Urinary bladder (tissue), 4 donors: Measurements from ENCODE around the gene PPP1R12C. TPM values are rescaled to one million over a fixed set of nuclear protein-coding genes. Genes with fewer than 3 reads are reported as not detected.
"Not testable (repeated sequence)": the region's sequence is repeated elsewhere in the genome, so short reads cannot be mapped to it uniquely, and the experiment has no call there.

Source experiments
- DNase-seq: peaks from one replicate; pipeline ENCODE4 v3.0.0-alpha.2; 2015; ENCODE audit errors: extremely low spot score
- H3K27ac ChIP-seq: one replicate; pipeline ENCODE4 v1.5.1; 2013; ENCODE audit warnings: low read depth, mild to moderate bottlenecking, moderate library complexity
- H3K36me3 ChIP-seq: one replicate; pipeline ENCODE4 v1.6.1; 2013; ENCODE audit warnings: mild to moderate bottlenecking, moderate library complexity; ENCODE audit not compliant: insufficient read depth
- H3K4me1 ChIP-seq: one replicate; pipeline ENCODE4 v1.6.1; 2013; ENCODE audit warnings: mild to moderate bottlenecking, moderate library complexity; ENCODE audit not compliant: insufficient read depth
- H3K4me3 ChIP-seq: one replicate; pipeline ENCODE4 v1.5.1; 2013; ENCODE audit warnings: low read depth, low read length
- WGBS: extraction: QIAGEN DNeasy Blood & Tissue Kit; methylation state at CpG from one replicate; pipeline ENCODE4 v1.1.7; 2013; 5-methylcytosine and 5-hydroxymethylcytosine counted together
- polyA plus RNA-seq: library from polyadenylated mRNA; stranded (reverse); fragments of 200-250 nt; gene quantifications from one replicate; pipeline ENCODE4 v1.2.3, GENCODE V29; 2013
- total RNA-seq: library from RNA; depleted of rRNA; stranded (reverse); fragments of >200 nt; gene quantifications from one replicate; pipeline ENCODE4 v1.2.3, GENCODE V29; 2014
- donor health status: healthy with polysubstance abuse.
- donor health status: healthy.

The PPP1R12C gene
- total and polyA plus RNA-seq, 2 donors, result 24.8 to 219 TPM

GRCh38 chr19:55075371-55075998 lies 42.0 kb downstream of the PPP1R12C start, which contains the start of gene EPS8L1:
EPS8L1 (plus strand) TSS chr19:55075869; CDS start chr19:55076445, 576 bp downstream.
- Histone ChIP-seq H3K36me3 (no peaks in the 10 kb centered on the region), H3K4me1 (no peaks in the 10 kb centered on the region), H3K27ac (no peak within 1 kb of the TSS), H3K4me3 (no peak within 1 kb of the TSS)
- 30% methylated on average over 18 of the region's 18 CpGs for WGBS
- DNase-seq, result no peak

DNA sequence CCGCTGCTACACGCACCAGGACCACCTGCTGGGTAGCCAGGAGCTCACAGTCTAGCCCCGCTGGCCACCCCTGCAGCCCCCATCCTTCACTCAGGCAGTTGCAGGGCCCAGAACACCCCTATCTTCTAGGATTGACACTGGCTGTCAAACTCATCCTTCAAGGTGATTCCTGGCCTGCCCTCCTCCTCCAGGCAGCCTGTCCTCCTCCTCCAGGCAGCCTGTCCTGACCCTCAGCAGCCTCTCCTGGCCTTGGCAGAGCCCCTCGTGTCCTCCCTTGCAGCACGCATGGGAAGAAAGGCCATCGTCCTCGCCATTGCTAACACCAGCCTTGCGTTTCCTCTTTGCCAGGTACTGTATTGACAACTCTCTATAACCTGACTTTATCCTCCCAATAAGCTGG lies 45.5 kb downstream of the PPP1R12C start:
- no peak for DNase-seq
- 64% methylated on average over 8 of the region's 8 CpGs for WGBS
- Histone ChIP-seq H3K36me3 (no peaks in the 10 kb centered on the region), H3K27ac (no peak overlapping the region), H3K4me3 (no peak overlapping the region), H3K4me1 (no peaks in the 10 kb centered on the region)

- no peaks in the 10 kb centered on the region for H3K36me3 ChIP-seq
- 39% methylated on average over 8 of the region's 8 CpGs for WGBS
- no peak overlapping the region for H3K4me3 ChIP-seq
- no peak for DNase-seq
- H3K4me1 ChIP-seq, result no peaks in the 10 kb centered on the region
- H3K27ac ChIP-seq, result no peak overlapping the region
Observed at GRCh38 chr19:55071129-55071502, 46.3 kb downstream of the PPP1R12C start.

DNA sequence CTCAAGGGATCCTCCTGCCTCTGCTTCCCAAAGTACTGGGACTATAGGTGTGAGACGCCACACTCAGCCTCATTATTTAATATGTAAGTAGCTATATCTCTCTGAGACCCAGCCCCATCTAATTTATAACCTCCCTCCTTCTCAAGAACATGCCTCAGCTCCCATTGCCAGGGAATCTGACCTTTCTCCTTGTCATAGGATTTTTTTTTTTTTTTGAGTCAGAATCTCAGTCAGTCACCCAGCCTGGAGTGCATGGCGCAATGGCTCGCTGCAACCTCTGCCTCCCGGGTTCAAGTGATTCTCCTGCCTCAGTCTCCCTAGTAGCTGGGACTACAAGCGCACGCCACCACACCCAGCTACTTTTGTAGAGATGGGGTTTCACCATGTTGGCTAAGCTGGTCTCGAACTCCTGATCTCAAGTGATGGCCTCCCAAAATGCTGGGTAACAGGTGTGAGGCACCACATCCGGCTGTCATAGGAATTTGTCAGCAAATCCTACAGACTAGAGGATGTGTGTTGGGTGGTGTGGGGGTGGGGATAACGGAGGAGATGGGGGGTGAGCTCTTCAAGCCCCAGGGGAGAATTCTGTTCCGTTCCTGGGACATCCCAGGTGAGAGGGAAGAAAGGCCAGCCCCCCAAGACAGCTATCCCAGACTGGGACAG lies 46.8 kb downstream of the PPP1R12C start:
- no peak overlapping the region for H3K4me3 ChIP-seq
- no peak overlapping the region for H3K27ac ChIP-seq
- WGBS, result 83% methylated on average over 10 of the region's 10 CpGs
- H3K4me1 ChIP-seq, result no peaks in the 10 kb centered on the region
- no peaks in the 10 kb centered on the region for H3K36me3 ChIP-seq
- no peak for DNase-seq

- WGBS, result 97% methylated on average over 2 of the region's 2 CpGs
- Histone ChIP-seq H3K4me3 (no peak overlapping the region), H3K4me1 (no peaks in the 10 kb centered on the region), H3K36me3 (no peaks in the 10 kb centered on the region), H3K27ac (no peak overlapping the region)
- DNase-seq, result no peak
Observed at GRCh38 chr19:55069865-55070197, 47.6 kb downstream of the PPP1R12C start.

GRCh38 chr19:55068950-55069864 lies 48.2 kb downstream of the PPP1R12C start:
- no peak for DNase-seq
- Histone ChIP-seq H3K36me3 (no peaks in the 10 kb centered on the region), H3K4me3 (no peak overlapping the region), H3K27ac (peak overlapping the region; percentile 78), H3K4me1 (no peaks in the 10 kb centered on the region)
- 6% methylated on average over 30 of the region's 30 CpGs for WGBS

- Histone ChIP-seq H3K27ac (no peak overlapping the region), H3K4me3 (no peak overlapping the region), H3K36me3 (no peaks in the 10 kb centered on the region), H3K4me1 (no peaks in the 10 kb centered on the region)
- DNase-seq, result no peak
- 30% methylated on average over 3 of the region's 3 CpGs for WGBS
Observed at GRCh38 chr19:55067869-55068268, 49.6 kb downstream of the PPP1R12C start.

- no peak overlapping the region for H3K4me3 ChIP-seq
- H3K4me1 ChIP-seq, result no peaks in the 10 kb centered on the region
- WGBS, result 22% methylated on average over 2 of the region's 2 CpGs
- DNase-seq, result no peak
- no peak overlapping the region for H3K27ac ChIP-seq
- no peaks in the 10 kb centered on the region for H3K36me3 ChIP-seq
Observed at GRCh38 chr19:55066107-55066709, 51.2 kb downstream of the PPP1R12C start.

GRCh38 chr19:55065516-55065915 lies 51.9 kb downstream of the PPP1R12C start:
- not testable (repeated sequence) for DNase-seq, H3K36me3 ChIP-seq, H3K4me3 ChIP-seq, H3K27ac ChIP-seq, H3K4me1 ChIP-seq
- WGBS, result 80% methylated on average over 9 of the region's 9 CpGs

DNA sequence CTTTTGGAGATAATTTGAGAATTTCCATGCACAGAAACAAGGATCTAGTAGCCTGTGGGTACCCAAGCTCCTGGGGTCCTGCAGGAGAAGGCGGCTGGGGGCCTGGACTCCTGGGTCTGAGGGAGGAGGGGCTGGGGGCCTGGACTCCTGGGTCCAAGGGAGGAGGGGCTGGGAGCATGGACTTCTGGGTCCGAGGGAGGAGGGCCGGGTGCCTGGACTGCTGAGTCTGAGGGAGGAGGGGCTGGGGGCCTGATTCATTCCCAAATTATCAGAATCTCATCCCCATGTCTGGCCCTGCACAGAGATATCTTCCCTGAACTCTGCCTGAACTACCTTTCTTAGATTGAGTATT lies 54.0 kb downstream of the PPP1R12C start:
- 62% methylated on average over 3 of the region's 3 CpGs for WGBS
- Histone ChIP-seq H3K4me3 (peak overlapping the region; percentile 89), H3K27ac (no peak overlapping the region)

DNA sequence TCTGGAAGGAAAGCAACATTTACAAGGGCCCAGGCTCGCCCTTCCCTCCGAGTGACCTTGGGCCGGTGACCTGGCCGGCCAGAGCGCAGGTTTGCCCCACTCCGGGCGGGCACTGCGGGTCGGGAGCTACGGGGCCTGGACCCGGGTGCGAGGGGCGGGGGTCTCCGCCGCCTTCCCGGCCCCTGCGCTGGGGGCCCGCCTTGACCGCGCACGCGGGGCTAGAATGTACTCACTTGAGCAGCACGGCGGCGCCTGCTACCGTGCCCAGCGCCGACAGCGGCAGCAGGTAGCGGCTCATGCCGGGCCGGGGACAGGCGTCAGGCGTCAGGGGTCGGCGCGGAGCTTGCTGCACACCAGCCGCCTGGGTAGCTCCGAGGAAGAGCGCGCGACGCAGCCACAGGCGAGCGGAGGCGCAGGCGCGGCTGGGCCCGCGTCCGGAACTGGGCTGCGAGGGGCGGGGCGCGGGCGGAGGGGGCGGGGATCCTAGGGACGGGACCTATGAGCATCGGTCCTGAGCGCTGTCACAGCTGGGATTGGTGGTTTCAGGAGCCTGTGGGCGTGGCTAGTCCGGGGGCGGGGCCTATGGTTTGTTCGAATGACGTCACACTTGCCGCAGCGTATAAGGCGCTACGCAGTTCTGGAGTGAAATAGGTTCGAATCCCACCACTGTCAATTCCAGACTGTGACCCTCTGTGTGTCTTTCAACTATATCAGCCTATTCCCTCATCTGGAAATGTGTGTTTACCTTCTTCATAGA lies 54.5 kb downstream of the PPP1R12C start, which contains the start of gene RDH13:
Gene RDH13 (minus strand): TSS at position 414 of the 757 bp plus-strand sequence. CDS start 116 bp downstream, at position 298.
- H3K27ac ChIP-seq, result peak within 1 kb of the TSS; percentile 72
- peak within 1 kb of the TSS; percentile 89 for H3K4me3 ChIP-seq
- DNase-seq, result peak; percentile 82
- WGBS, result 1% methylated on average over 70 of the region's 70 CpGs
- no peaks in the 10 kb centered on the region for H3K4me1 ChIP-seq
- peaks cover 3% of the 10 kb centered on the region for H3K36me3 ChIP-seq

More for the DNA sequence above, 54.0 kb downstream of the PPP1R12C start:
- H3K36me3 ChIP-seq, result no peaks in the 10 kb centered on the region
- DNase-seq, result no peak
- no peaks in the 10 kb centered on the region for H3K4me1 ChIP-seq

GRCh38 chr19:55060287-55060686 lies 57.1 kb downstream of the PPP1R12C start:
- not testable (repeated sequence) for H3K36me3 ChIP-seq, H3K27ac ChIP-seq, H3K4me1 ChIP-seq, DNase-seq, H3K4me3 ChIP-seq
- 82% methylated on average over 9 of the region's 9 CpGs for WGBS
